PC-9 (cell line): Measurements from ENCODE around the gene ZBTB18. TPM values are rescaled to one million over a fixed set of nuclear protein-coding genes. Genes with fewer than 3 reads are reported as not detected.

Source experiments
- BruUV-seq: library from RNA; stranded (reverse); fragments of 400-500 nt; replicated peaks from 2 replicates; lab custom pipeline; 2021; lab: Mats Ljungman, UMichigan
- CTCF ChIA-PET: fragments of 300-600 bp; sonication (Branson Sonifier 250); formaldehyde crosslinking; loops from one replicate; lab custom pipeline; 2022; ENCODE audit warnings: antibody characterized with exemption; lab: Charles Lee
- POLR2A ChIA-PET: fragments of 300-600 bp; sonication (Branson Sonifier 250); formaldehyde crosslinking; loops from one replicate; lab custom pipeline; 2022; ENCODE audit warnings: antibody characterized with exemption; ENCODE audit not compliant: unreplicated experiment; lab: Charles Lee
- DNase-seq, 2 experiments: peaks; one replicate each; pipeline versions ENCODE4 v3.0.0 to v3.0.0-alpha.2; 2015 to 2022; ENCODE audit warnings: mixed read lengths in 1 of 2
- H2AFZ ChIP-seq: fragments of 200-600 bp; sonication (generic); 2 replicates; pipeline ENCODE4 v1.8.1; 2017; ENCODE audit warnings: antibody characterized with exemption
- H3F3A ChIP-seq: fragments of 200-600 bp; sonication (generic); 2 replicates; pipeline ENCODE4 v1.8.1; 2017; ENCODE audit warnings: antibody characterized with exemption, mild to moderate bottlenecking, low read depth; ENCODE audit not compliant: insufficient read depth
- H3K27ac ChIP-seq: fragments of 200-600 bp; sonication (generic); 2 replicates; pipeline ENCODE4 v1.6.1; 2016; ENCODE audit warnings: mixed run types
- H3K27me3 ChIP-seq: fragments of 200-600 bp; sonication (generic); 2 replicates; pipeline ENCODE4 v1.6.1; 2016; ENCODE audit warnings: low read depth, mixed run types; ENCODE audit not compliant: insufficient read depth
- H3K36me3 ChIP-seq: fragments of 200-600 bp; sonication (generic); 2 replicates; pipeline ENCODE4 v1.6.1; 2016; ENCODE audit warnings: low read depth, mixed run types
- H3K4me1 ChIP-seq: fragments of 200-600 bp; sonication (generic); replicated peaks from 2 replicates; pipeline ENCODE4 v1.6.1; 2016; ENCODE audit warnings: mixed run types; ENCODE audit not compliant: insufficient read depth
- H3K4me2 ChIP-seq: fragments of 200-600 bp; sonication (generic); 2 replicates; pipeline ENCODE4 v1.6.1; 2017; ENCODE audit warnings: mixed run types
- H3K4me3 ChIP-seq: fragments of 200-600 bp; sonication (generic); 2 replicates; pipeline ENCODE4 v1.6.1; 2016; ENCODE audit warnings: mixed run types
- H3K79me2 ChIP-seq: fragments of 200-600 bp; sonication (generic); 2 replicates; pipeline ENCODE4 v1.6.1; 2017; ENCODE audit warnings: low read depth, mixed run types
- H3K9me2 ChIP-seq: fragments of 200-600 bp; sonication (generic); 2 replicates; pipeline ENCODE4 v1.8.1; 2017; ENCODE audit warnings: mild to moderate bottlenecking; ENCODE audit not compliant: insufficient read depth
- H3K9me3 ChIP-seq: fragments of 200-600 bp; sonication (generic); 2 replicates; pipeline ENCODE4 v1.8.1; 2016; ENCODE audit warnings: low read depth; ENCODE audit not compliant: insufficient read depth
- H4K20me1 ChIP-seq: fragments of 200-600 bp; sonication (generic); 2 replicates; pipeline ENCODE4 v1.8.1; 2017; ENCODE audit not compliant: insufficient read depth
- CTCF ChIP-seq: fragments of 200-600 bp; sonication (generic); conservative IDR thresholded peaks from 2 replicates; pipeline ENCODE4 v1.6.1; 2017; ENCODE audit warnings: mixed run types, antibody characterized with exemption, mild to moderate bottlenecking, moderate library complexity
- EZH2 ChIP-seq: fragments of 200-600 bp; sonication (generic); IDR thresholded peaks from 2 replicates; pipeline ENCODE4 v1.8.0; 2017; ENCODE audit warnings: antibody characterized with exemption, low read depth
- intact Hi-C: fragments of 100-400 bp; cut with micrococcal nuclease; formaldehyde crosslinking; loops from one replicate; pipeline ENCODE4 v1.10.0; 2022; ENCODE audit not compliant: unreplicated experiment
- total RNA-seq: library from RNA; stranded (reverse); gene quantifications from 2 replicates; pipeline ENCODE4 v1.2.3, GENCODE V29; 2021

ZBTB18 gene
- total RNA-seq, 1 experiment from 2014 or later, result 20.7 TPM

GRCh38 chr1:244053831-244054230 is 2.7 kb downstream of the ZBTB18 start:
- Histone ChIP-seq H3K4me2 (no peak overlapping the region), H3F3A (peaks cover 16% of the 10 kb centered on the region; the same call in 1 of the 2 replicates), H3K79me2 (peaks cover 65% of the 10 kb centered on the region), H3K36me3 (peaks cover 31% of the 10 kb centered on the region), H3K27me3 (no peaks in the 10 kb centered on the region), H3K9me3 (no peaks in the 10 kb centered on the region), H3K27ac (no peak overlapping the region), H2AFZ (no peak overlapping the region), H3K4me3 (no peak overlapping the region), H3K4me1 (peaks cover 28% of the 10 kb centered on the region), H3K9me2 (no peaks in the 10 kb centered on the region), H4K20me1 (peaks cover 7% of the 10 kb centered on the region; the same call in 1 of the 2 replicates)
- no TSS peak for BruUV-seq
- CTCF ChIA-PET, result no interaction called here
- POLR2A ChIA-PET, result no interaction called here
- intact Hi-C loops, result no loop called here
- no peak for DNase-seq
- no peak for TF ChIP-seq CTCF
- no peak for TF ChIP-seq EZH2

DNA sequence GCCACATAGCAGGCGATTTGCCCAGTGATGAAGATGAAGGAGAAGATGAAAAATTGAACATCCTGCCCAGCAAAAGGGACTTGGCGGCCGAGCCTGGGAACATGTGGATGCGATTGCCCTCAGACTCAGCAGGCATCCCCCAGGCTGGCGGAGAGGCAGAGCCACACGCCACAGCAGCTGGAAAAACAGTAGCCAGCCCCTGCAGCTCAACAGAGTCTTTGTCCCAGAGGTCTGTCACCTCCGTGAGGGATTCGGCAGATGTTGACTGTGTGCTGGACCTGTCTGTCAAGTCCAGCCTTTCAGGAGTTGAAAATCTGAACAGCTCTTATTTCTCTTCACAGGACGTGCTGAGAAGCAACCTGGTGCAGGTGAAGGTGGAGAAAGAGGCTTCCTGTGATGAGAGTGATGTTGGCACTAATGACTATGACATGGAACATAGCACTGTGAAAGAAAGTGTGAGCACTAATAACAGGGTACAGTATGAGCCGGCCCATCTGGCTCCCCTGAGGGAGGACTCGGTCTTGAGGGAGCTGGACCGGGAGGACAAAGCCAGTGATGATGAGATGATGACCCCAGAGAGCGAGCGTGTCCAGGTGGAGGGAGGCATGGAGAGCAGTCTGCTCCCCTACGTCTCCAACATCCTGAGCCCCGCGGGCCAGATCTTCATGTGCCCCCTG is 3.3 kb downstream of the ZBTB18 start:
- H4K20me1 ChIP-seq, result peaks cover 7% of the 10 kb centered on the region; the same call in 1 of the 2 replicates
- H3K4me3 ChIP-seq, result no peak overlapping the region
- DNase-seq, result no peak
- ChIA-PET POLR2A (interaction anchor here (0.6 kb wide), 1 partner anchor 402 kb away, joined by 5 read pairs; no protein-coding TSS in a partner anchor), CTCF (no interaction called here)
- H3K9me2 ChIP-seq, result no peaks in the 10 kb centered on the region
- H2AFZ ChIP-seq, result no peak overlapping the region
- H3K27me3 ChIP-seq, result no peaks in the 10 kb centered on the region
- peaks cover 31% of the 10 kb centered on the region for H3K36me3 ChIP-seq
- TF ChIP-seq EZH2, result no peak
- no peak for TF ChIP-seq CTCF
- H3K4me2 ChIP-seq, result no peak overlapping the region
- H3K27ac ChIP-seq, result no peak overlapping the region
- no TSS peak for BruUV-seq
- no peaks in the 10 kb centered on the region for H3K9me3 ChIP-seq
- peaks cover 16% of the 10 kb centered on the region; the same call in 1 of the 2 replicates for H3F3A ChIP-seq
- intact Hi-C loops, result no loop called here
- H3K4me1 ChIP-seq, result peaks cover 28% of the 10 kb centered on the region
- peaks cover 64% of the 10 kb centered on the region for H3K79me2 ChIP-seq

DNA sequence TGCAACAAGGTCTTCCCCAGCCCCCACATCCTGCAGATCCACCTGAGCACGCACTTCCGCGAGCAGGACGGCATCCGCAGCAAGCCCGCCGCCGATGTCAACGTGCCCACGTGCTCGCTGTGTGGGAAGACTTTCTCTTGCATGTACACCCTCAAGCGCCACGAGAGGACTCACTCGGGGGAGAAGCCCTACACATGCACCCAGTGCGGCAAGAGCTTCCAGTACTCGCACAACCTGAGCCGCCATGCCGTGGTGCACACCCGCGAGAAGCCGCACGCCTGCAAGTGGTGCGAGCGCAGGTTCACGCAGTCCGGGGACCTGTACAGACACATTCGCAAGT is 3.8 kb downstream of the ZBTB18 start:
- POLR2A ChIA-PET, result interaction anchor here (0.6 kb wide), 1 partner anchor 401 kb away, joined by 5 read pairs; no protein-coding TSS in a partner anchor
- BruUV-seq, result no TSS peak
- no peaks in the 10 kb centered on the region for H3K9me2 ChIP-seq
- intact Hi-C loops, result no loop called here
- peaks cover 31% of the 10 kb centered on the region for H3K36me3 ChIP-seq
- no peaks in the 10 kb centered on the region for H3K27me3 ChIP-seq
- H3K9me3 ChIP-seq, result no peaks in the 10 kb centered on the region
- H3K27ac ChIP-seq, result no peak overlapping the region
- H2AFZ ChIP-seq, result no peak overlapping the region
- peaks cover 7% of the 10 kb centered on the region; the same call in 1 of the 2 replicates for H4K20me1 ChIP-seq
- CTCF ChIA-PET, result no interaction called here
- no peak overlapping the region for H3K4me2 ChIP-seq
- peaks cover 28% of the 10 kb centered on the region for H3K4me1 ChIP-seq
- H3F3A ChIP-seq, result peaks cover 16% of the 10 kb centered on the region; the same call in 1 of the 2 replicates
- TF ChIP-seq CTCF (no peak), EZH2 (no peak)
- DNase-seq, result no peak
- H3K4me3 ChIP-seq, result no peak overlapping the region
- peaks cover 59% of the 10 kb centered on the region for H3K79me2 ChIP-seq
